IPS-18c (cell line): Measurements from ENCODE around the gene TMEM235.
A peak's percentile ranks its signal among the peaks of the same experiment; 100 is the strongest.

Experiments
- H3K4me3 ChIP-seq: 2 replicates; pipeline ENCODE4 v1.7.0; 2013; ENCODE audit warnings: low read depth, mild to moderate bottlenecking, low read length, moderate library complexity; ENCODE audit not compliant: insufficient read depth
- H3K9me3 ChIP-seq: one replicate; pipeline ENCODE4 v1.6.1; 2013; ENCODE audit warnings: mild to moderate bottlenecking, low read length, moderate library complexity; ENCODE audit not compliant: control insufficient read depth, insufficient read depth

The TMEM235 gene

GRCh38 chr17:78230996-78231935 lies at the start of gene TMEM235:
TMEM235 (plus strand) TSS chr17:78231631; CDS start chr17:78232024, 393 bp downstream.
- H3K9me3 ChIP-seq, result no peaks in the 10 kb centered on the region
- H3K4me3 ChIP-seq, result peak within 1 kb of the TSS; percentile 53

GRCh38 chr17:78182504-78182903 lies 48.9 kb upstream of the TMEM235 start:
- H3K4me3 ChIP-seq, result no peak overlapping the region
- H3K9me3 ChIP-seq, result no peaks in the 10 kb centered on the region

- H3K9me3 ChIP-seq, result peaks cover 2% of the 10 kb centered on the region
- H3K4me3 ChIP-seq, result no peak overlapping the region
Observed at GRCh38 chr17:78183916-78184315, 47.5 kb upstream of the TMEM235 start.

- Histone ChIP-seq H3K4me3 (no peak overlapping the region), H3K9me3 (peaks cover 2% of the 10 kb centered on the region)
Observed at GRCh38 chr17:78184351-78184750, 47.1 kb upstream of the TMEM235 start.

GRCh38 chr17:78184868-78185267 lies 46.6 kb upstream of the TMEM235 start:
- H3K9me3 ChIP-seq, result peaks cover 2% of the 10 kb centered on the region
- H3K4me3 ChIP-seq, result no peak overlapping the region

GRCh38 chr17:78185981-78186691 lies 45.3 kb upstream of the TMEM235 start:
- H3K4me3 ChIP-seq, result peak overlapping the region; percentile 83
- H3K9me3 ChIP-seq, result peaks cover 2% of the 10 kb centered on the region

GRCh38 chr17:78186692-78187595 lies 44.5 kb upstream of the TMEM235 start, which contains the start of the genes AFMID and TK1:
AFMID (plus strand) TSS chr17:78187362; CDS start chr17:78187371, 9 bp downstream.
TK1 (minus strand) TSS chr17:78187052; CDS start chr17:78186994, 58 bp downstream.
- Histone ChIP-seq H3K9me3 (peaks cover 2% of the 10 kb centered on the region), H3K4me3 (peak within 1 kb of the TSS; percentile 83)

GRCh38 chr17:78196716-78197115 lies 34.7 kb upstream of the TMEM235 start:
- Histone ChIP-seq H3K4me3 (no peak overlapping the region), H3K9me3 (no peaks in the 10 kb centered on the region)

- Histone ChIP-seq H3K4me3 (no peak overlapping the region), H3K9me3 (no peaks in the 10 kb centered on the region)
Observed at GRCh38 chr17:78197147-78197832, 34.1 kb upstream of the TMEM235 start.

GRCh38 chr17:78200451-78200850 lies 31.0 kb upstream of the TMEM235 start:
- no peak overlapping the region for H3K4me3 ChIP-seq
- no peaks in the 10 kb centered on the region for H3K9me3 ChIP-seq

GRCh38 chr17:78202666-78203065 lies 28.8 kb upstream of the TMEM235 start:
- Histone ChIP-seq H3K4me3 (no peak overlapping the region), H3K9me3 (no peaks in the 10 kb centered on the region)

GRCh38 chr17:78204387-78205123 lies 26.9 kb upstream of the TMEM235 start:
- Histone ChIP-seq H3K4me3 (no peak overlapping the region; the same call in 1 of the 2 replicates), H3K9me3 (no peaks in the 10 kb centered on the region)

GRCh38 chr17:78205124-78205775 lies 26.2 kb upstream of the TMEM235 start:
- H3K4me3 ChIP-seq, result no peak overlapping the region
- H3K9me3 ChIP-seq, result no peaks in the 10 kb centered on the region

- H3K9me3 ChIP-seq, result no peaks in the 10 kb centered on the region
Observed at GRCh38 chr17:78206298-78206697, 25.1 kb upstream of the TMEM235 start.

GRCh38 chr17:78208486-78208885 lies 22.9 kb upstream of the TMEM235 start:
- H3K9me3 ChIP-seq, result no peaks in the 10 kb centered on the region
- no peak overlapping the region for H3K4me3 ChIP-seq

More at GRCh38 chr17:78206298-78206697, 25.1 kb upstream of the TMEM235 start:
- H3K4me3 ChIP-seq, result no peak overlapping the region
